Activated naive CD8-positive, alpha-beta T cell treated with anti-CD3 and anti-CD28 coated beads, Interleukin-2, amount 10 ng/mL, durations not matched to agents 7 days and 5 days (primary cell): Measurements from ENCODE around the gene RASSF8. TPM values are rescaled to one million over a fixed set of nuclear protein-coding genes. Genes with fewer than 3 reads are reported as not detected.
"Not testable (repeated sequence)": the region's sequence is repeated elsewhere in the genome, so short reads cannot be mapped to it uniquely, and the experiment has no call there.

ENCODE experiments used
- ATAC-seq: fragments of 150-1000 bp; cut with Tn5 transposase; one replicate; pipeline ENCODE4 v1.10.0; 2021; ENCODE audit warnings: low read depth, moderate library complexity
- POLR2A ChIA-PET: fragments of 350-600 bp; sonication (Branson Sonifier 250); formaldehyde crosslinking; loops from one replicate; lab custom pipeline; 2021; ENCODE audit warnings: antibody characterized with exemption; lab: Charles Lee
- DNase-seq: peaks from one replicate; pipeline ENCODE4 v3.0.0; 2021
- H3K27ac Mint-ChIP-seq: one replicate; pipeline ENCODE4 v1.8.0; 2022; ENCODE audit warnings: mild to moderate bottlenecking, mixed read lengths
- H3K27me3 Mint-ChIP-seq: one replicate; pipeline ENCODE4 v1.8.0; 2022; ENCODE audit warnings: mild to moderate bottlenecking, moderate library complexity, mixed read lengths
- H3K36me3 Mint-ChIP-seq: one replicate; pipeline ENCODE4 v1.8.0; 2021; ENCODE audit warnings: mild to moderate bottlenecking, mixed read lengths
- H3K4me1 Mint-ChIP-seq: one replicate; pipeline ENCODE4 v1.8.0; 2021; ENCODE audit warnings: mixed read lengths
- H3K4me3 Mint-ChIP-seq: one replicate; pipeline ENCODE4 v1.8.0; 2022; ENCODE audit warnings: mild to moderate bottlenecking, moderate library complexity, mixed read lengths
- H3K9me3 Mint-ChIP-seq: one replicate; pipeline ENCODE4 v1.8.0; 2021; ENCODE audit warnings: mixed read lengths
- total RNA-seq, 2 experiments: library from RNA; stranded (reverse); gene quantifications; one replicate each; pipeline ENCODE4 v1.2.3, GENCODE V29; 2021

The RASSF8 gene
- total RNA-seq, 2 experiments from 2014 or later = 0.33 to 0.91 TPM

DNA sequence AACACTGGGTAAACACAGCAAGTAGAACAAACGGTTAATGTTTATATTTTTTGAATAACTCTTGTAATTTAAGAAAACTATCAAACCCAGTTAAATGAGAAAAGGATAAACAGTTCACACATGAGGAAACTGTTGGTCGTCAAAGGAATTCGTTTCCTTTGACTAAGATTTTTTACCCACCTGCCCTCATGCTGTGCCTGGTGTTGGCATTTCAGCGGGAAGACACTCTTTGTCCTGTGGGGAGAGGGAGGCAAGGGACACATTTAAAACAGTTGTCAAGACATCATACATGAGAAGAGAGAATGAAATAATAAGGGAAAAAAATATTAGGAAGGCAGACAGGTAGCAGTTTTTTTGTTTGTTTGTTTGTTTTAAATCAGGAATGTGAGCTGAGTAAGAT lies 95.9 kb downstream of the RASSF8 start:
- H3K9me3 Mint-ChIP-seq = no peaks in the 10 kb centered on the region
- ATAC-seq (no peak), DNase-seq (no peak)
- H3K27me3 Mint-ChIP-seq = peaks cover 15% of the 10 kb centered on the region
- H3K27ac Mint-ChIP-seq = no peak overlapping the region
- POLR2A ChIA-PET = no interaction called here
- H3K4me1 Mint-ChIP-seq = no peaks in the 10 kb centered on the region
- no peaks in the 10 kb centered on the region for H3K36me3 Mint-ChIP-seq
- H3K4me3 Mint-ChIP-seq = no peak overlapping the region

DNA sequence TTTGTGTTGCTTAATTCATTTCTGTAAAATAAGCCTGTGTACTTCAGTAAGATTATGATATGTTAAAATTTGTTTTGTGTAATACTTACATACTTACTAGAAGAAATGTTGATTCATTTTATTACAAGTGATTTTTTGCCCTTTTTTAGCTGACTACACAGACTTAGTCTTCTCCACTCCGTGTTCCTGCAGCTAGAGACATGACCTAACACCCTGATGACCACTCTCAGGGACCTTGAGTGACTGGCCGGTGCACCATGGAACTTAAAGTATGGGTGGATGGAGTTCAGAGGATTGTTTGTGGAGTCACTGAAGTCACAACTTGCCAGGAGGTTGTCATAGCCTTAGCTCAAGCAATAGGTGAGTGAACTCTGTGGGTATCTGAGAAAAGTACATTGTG lies 96.6 kb downstream of the RASSF8 start:
- H3K27me3 Mint-ChIP-seq = peaks cover 13% of the 10 kb centered on the region
- no peak overlapping the region for H3K4me3 Mint-ChIP-seq
- H3K9me3 Mint-ChIP-seq = no peaks in the 10 kb centered on the region
- DNase-seq (no peak), ATAC-seq (no peak)
- no peaks in the 10 kb centered on the region for H3K4me1 Mint-ChIP-seq
- POLR2A ChIA-PET = no interaction called here
- H3K27ac Mint-ChIP-seq = no peak overlapping the region
- no peaks in the 10 kb centered on the region for H3K36me3 Mint-ChIP-seq

DNA sequence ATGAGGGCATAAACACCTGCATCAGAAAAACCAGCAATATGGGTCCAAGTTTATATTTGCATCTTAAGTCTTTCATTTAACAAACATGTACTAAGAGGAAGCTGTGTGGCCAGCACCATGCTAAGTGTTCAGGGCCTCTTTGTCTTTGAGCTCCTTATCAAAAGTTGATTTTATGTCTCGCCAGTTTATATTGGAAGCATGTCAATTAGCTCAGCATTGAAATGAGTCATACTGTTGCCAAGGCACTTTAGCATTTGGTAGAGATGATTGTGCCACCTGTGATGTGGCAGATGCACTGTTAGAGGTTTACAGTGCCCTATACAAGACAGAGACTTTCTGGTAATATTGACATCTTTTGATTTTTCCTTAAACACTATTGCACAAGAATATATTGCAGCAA lies 97.9 kb downstream of the RASSF8 start:
- ATAC-seq (no peak), DNase-seq (no peak)
- H3K9me3 Mint-ChIP-seq = no peaks in the 10 kb centered on the region
- H3K27ac Mint-ChIP-seq = no peak overlapping the region
- no peak overlapping the region for H3K4me3 Mint-ChIP-seq
- H3K36me3 Mint-ChIP-seq = no peaks in the 10 kb centered on the region
- peaks cover 15% of the 10 kb centered on the region for H3K27me3 Mint-ChIP-seq
- POLR2A ChIA-PET = no interaction called here
- no peaks in the 10 kb centered on the region for H3K4me1 Mint-ChIP-seq

DNA sequence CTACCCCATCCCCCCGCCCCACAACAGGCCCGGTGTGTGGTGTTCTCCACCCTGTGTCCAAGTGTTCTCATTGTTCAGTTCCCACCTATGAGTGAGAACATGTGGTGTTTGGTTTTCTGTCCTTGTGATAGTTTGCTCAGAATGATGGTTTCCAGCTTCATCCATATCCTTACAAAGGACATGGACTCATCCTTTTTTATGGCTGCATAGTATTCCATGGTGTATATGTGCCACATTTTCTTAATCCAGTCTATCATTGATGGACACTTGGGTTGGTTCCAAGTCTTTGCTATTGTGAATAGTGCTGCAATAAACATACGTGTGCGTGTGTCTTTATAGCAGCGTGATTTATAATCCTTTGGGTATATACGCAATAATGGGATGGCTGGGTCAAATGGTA lies 98.8 kb downstream of the RASSF8 start:
- H3K4me3 Mint-ChIP-seq, DNase-seq, ATAC-seq, H3K4me1 Mint-ChIP-seq, POLR2A ChIA-PET, H3K9me3 Mint-ChIP-seq, H3K27ac Mint-ChIP-seq, H3K36me3 Mint-ChIP-seq: not testable (repeated sequence)
- peaks cover 18% of the 10 kb centered on the region for H3K27me3 Mint-ChIP-seq

DNA sequence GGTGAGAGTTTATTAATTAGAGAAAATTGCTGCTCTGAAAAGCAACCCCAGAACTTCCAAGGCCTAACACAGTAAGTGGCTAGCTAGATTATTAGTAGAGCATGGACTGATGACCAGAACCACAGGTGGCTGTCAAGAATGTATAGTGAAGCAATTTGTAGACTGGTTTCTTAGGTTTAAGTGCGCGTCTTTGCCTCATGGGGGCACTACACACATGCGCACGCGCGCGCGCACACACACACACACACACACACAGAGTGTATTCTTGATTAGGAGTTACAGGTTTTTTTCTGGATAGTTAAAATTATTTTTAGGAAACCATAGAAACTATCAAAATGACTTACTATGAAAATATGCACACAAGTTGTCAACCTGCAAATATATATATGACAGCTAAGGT lies 99.8 kb downstream of the RASSF8 start:
- Mint-ChIP-seq H3K9me3 (no peaks in the 10 kb centered on the region), H3K4me3 (no peak overlapping the region), H3K27me3 (peaks cover 16% of the 10 kb centered on the region), H3K27ac (no peak overlapping the region), H3K36me3 (no peaks in the 10 kb centered on the region), H3K4me1 (no peaks in the 10 kb centered on the region)
- POLR2A ChIA-PET = no interaction called here
- ATAC-seq = no peak
- no peak for DNase-seq

DNA sequence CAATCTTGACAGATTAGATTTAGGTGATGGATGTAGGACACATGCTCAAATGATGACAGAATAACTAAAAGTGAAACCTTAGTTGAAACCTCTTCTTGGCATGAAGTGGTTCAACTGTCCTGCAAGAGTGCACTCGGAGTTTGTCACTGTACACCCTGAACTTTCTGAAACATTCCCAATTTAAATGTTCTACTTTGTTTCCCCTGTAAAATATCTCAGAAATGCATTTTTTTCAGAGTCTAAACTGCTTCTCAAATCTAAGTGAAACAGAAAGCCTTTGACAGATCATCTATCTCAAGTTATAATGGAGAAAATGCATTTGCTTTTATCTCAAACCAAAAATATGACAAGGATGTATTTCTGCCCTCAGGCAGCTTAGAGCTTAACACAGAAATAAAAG lies 100.3 kb downstream of the RASSF8 start:
- POLR2A ChIA-PET = no interaction called here
- no peak for ATAC-seq

DNA sequence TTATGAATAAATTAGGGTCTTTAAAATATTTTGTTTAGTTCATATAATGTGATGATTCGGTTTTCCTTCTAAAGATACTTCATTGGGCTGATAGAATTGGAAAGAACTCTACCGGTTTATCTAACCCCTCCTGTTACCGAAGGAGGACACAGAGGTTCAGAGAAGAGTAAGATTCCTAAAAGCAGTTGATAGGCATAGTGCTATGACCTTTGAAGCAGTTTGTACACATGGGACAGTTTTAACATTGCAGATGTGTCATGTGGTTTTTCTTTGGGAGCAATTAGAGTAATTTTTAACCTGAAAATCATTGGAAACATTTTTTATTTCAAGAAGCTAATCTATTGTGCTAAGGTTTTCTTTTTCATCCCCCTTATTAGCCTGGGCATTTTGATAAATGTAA lies 103.5 kb downstream of the RASSF8 start:
- no peaks in the 10 kb centered on the region for H3K36me3 Mint-ChIP-seq
- H3K4me3 Mint-ChIP-seq = no peak overlapping the region
- no peak overlapping the region for H3K27ac Mint-ChIP-seq
- POLR2A ChIA-PET = no interaction called here
- peaks cover 5% of the 10 kb centered on the region for H3K27me3 Mint-ChIP-seq
- no peaks in the 10 kb centered on the region for H3K4me1 Mint-ChIP-seq
- DNase-seq (no peak), ATAC-seq (no peak)
- no peaks in the 10 kb centered on the region for H3K9me3 Mint-ChIP-seq

More for the DNA sequence above, 100.3 kb downstream of the RASSF8 start:
- H3K9me3 Mint-ChIP-seq = no peaks in the 10 kb centered on the region
- H3K4me3 Mint-ChIP-seq = no peak overlapping the region
- H3K27me3 Mint-ChIP-seq = peaks cover 16% of the 10 kb centered on the region
- H3K27ac Mint-ChIP-seq = no peak overlapping the region
- no peak for DNase-seq
- no peaks in the 10 kb centered on the region for H3K36me3 Mint-ChIP-seq
- H3K4me1 Mint-ChIP-seq = no peaks in the 10 kb centered on the region

DNA sequence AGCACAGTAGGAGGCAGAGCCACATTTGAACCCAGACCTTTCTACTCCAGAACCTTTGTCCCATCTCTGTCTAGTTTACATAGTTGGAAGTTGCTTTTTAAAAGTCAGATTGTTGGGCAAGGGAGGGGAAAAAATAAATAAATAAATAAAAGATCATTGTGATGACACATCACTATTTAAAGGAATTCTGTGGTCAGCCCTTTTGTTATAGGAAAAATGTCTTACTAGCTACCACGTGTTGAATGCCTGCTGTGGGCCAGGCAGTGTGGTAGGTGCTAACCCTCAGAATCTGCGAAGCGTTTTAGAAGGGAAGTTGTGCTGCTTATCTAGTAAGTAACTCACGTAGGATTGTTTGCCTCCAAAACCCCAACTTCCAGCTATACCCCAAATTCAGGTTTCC lies 104.1 kb downstream of the RASSF8 start:
- Mint-ChIP-seq H3K9me3 (no peaks in the 10 kb centered on the region), H3K36me3 (no peaks in the 10 kb centered on the region), H3K27ac (no peak overlapping the region), H3K27me3 (peaks cover 5% of the 10 kb centered on the region), H3K4me1 (no peaks in the 10 kb centered on the region), H3K4me3 (no peak overlapping the region)
- POLR2A ChIA-PET = no interaction called here
- ATAC-seq = no peak
- no peak for DNase-seq

DNA sequence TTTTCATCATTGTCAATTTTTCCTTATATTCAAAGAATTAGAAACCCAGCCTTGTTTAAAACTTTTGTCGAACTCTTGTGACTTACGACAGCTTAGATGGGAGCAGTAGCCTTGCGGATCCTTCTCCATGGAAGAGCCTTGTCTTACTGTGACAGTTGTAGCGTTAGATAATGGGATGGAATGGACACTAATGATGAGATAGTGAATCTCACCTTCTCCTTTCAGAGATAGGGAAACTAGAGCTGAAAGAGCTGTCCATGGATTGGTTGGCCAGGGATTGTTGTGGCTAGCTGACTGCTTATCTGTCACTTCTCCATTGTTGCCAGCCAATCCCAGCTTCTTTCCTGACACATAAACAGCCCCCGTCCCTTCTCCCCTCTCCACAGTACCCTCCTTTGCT lies 107.0 kb downstream of the RASSF8 start:
- H3K36me3 Mint-ChIP-seq = no peaks in the 10 kb centered on the region
- H3K27me3 Mint-ChIP-seq = peaks cover 10% of the 10 kb centered on the region
- H3K4me1 Mint-ChIP-seq = no peaks in the 10 kb centered on the region
- H3K27ac Mint-ChIP-seq = no peak overlapping the region
- POLR2A ChIA-PET = no interaction called here
- no peak overlapping the region for H3K4me3 Mint-ChIP-seq
- DNase-seq (no peak), ATAC-seq (no peak)
- H3K9me3 Mint-ChIP-seq = no peaks in the 10 kb centered on the region

DNA sequence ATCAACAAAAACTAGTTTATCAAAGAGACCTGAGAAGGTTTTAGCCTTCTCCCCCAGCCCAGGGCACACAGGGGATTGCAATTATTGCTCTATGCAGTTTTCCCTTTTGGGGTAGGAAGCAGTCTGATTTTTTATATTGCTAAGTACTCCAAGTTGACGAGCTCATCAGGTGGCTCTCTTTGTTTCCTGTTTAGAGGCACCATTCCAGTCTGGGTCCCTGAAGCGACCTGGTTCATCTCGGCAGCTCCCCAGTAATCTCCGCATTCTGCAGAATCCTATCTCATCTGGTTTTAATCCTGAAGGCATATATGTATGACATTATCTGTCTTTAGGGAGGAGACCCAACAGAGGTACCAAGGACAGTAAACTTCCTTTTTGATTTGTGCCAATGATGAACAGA lies 110.0 kb downstream of the RASSF8 start:
- no peak overlapping the region for H3K27ac Mint-ChIP-seq
- H3K36me3 Mint-ChIP-seq = no peaks in the 10 kb centered on the region
- no peaks in the 10 kb centered on the region for H3K9me3 Mint-ChIP-seq
- POLR2A ChIA-PET = no interaction called here
- H3K4me3 Mint-ChIP-seq = no peak overlapping the region
- ATAC-seq = no peak
- DNase-seq = no peak
- H3K27me3 Mint-ChIP-seq = peaks cover 8% of the 10 kb centered on the region
- no peaks in the 10 kb centered on the region for H3K4me1 Mint-ChIP-seq

DNA sequence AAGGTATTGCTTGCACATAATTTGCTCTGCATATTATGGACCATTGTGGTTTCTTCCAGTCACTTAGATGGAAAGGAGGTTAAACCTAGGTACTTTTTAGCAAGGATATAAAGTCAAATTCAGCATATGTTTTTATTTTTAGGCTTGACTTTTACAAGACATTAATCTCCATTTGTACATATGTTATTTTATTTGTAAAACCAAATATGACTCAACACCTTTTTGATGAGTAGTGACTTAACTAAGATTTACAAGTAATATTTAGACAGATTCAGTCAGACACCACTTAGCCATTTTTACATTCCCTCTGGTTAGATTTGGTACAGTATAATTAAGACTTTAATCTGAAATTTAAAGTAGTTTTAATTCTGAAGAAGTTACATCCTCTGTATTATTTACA lies 111.3 kb downstream of the RASSF8 start:
- no peak for ATAC-seq
- Mint-ChIP-seq H3K4me1 (no peaks in the 10 kb centered on the region), H3K4me3 (no peak overlapping the region), H3K27ac (no peak overlapping the region), H3K9me3 (no peaks in the 10 kb centered on the region), H3K27me3 (peaks cover 8% of the 10 kb centered on the region), H3K36me3 (no peaks in the 10 kb centered on the region)
- POLR2A ChIA-PET = no interaction called here
- DNase-seq = no peak

DNA sequence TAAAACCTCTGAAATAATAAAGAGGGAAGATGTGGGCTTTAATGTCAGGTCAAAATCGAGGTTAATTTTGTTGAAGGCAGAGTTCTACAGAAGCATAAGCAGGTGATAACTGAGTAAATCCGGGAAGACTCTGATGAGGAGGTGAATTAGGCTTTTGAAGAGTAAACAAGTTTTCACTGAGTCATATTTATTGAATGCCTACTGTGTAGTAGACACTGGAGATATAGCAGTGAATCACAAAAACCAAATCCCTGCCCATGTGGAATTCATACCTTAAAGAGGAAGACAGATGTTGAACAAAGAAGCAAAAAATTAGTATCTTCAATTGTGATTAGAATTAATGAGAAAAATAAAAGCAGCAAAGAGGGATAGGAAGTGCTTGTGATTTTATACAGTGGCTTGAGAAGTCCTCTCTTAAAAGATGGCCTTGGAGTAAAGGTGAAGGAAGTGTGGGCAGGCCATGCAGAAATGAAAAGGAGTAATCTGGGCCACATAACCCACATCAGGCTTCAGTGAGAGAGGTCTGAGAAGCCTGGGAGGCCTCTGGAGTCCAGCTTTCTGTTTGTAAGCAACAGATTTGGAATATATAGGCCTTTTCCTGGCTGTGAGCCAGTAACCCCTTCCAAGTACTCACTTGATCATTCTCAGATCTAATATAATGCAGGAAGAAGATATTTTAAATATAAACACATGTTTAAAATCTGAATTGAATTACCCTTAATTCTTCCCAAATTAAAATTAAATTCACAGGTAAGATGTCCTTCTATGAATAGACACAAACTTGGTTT lies 119.6 kb downstream of the RASSF8 start:
- Mint-ChIP-seq H3K27me3 (peaks cover 3% of the 10 kb centered on the region), H3K36me3 (no peaks in the 10 kb centered on the region), H3K4me3 (no peak overlapping the region), H3K27ac (no peak overlapping the region), H3K4me1 (no peaks in the 10 kb centered on the region), H3K9me3 (peaks cover 7% of the 10 kb centered on the region)
- ATAC-seq (no peak), DNase-seq (no peak)
- POLR2A ChIA-PET = no interaction called here

DNA sequence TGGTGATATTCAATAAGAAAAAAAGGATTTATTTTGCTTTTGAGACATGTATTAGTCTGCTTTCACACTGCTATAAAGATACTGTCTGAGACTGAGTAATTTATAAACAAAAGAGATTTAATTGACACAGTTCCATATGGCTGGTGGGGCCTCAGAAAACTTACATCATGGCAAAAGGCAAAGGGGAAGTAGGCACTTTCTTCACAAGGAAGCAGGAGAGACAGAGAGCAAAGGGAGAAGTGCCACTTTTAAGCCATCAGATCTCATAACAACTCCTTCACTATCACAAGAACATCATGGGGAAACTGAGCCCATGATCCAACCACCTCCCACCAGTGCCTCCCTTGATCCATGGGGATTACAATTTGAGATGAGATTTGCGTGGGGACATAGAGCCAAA lies 122.4 kb downstream of the RASSF8 start:
- no peaks in the 10 kb centered on the region for H3K36me3 Mint-ChIP-seq
- DNase-seq (no peak), ATAC-seq (no peak)
- no peaks in the 10 kb centered on the region for H3K4me1 Mint-ChIP-seq
- no peak overlapping the region for H3K4me3 Mint-ChIP-seq
- peaks cover 3% of the 10 kb centered on the region for H3K27me3 Mint-ChIP-seq
- H3K27ac Mint-ChIP-seq = no peak overlapping the region
- POLR2A ChIA-PET = no interaction called here
- peaks cover 10% of the 10 kb centered on the region for H3K9me3 Mint-ChIP-seq

DNA sequence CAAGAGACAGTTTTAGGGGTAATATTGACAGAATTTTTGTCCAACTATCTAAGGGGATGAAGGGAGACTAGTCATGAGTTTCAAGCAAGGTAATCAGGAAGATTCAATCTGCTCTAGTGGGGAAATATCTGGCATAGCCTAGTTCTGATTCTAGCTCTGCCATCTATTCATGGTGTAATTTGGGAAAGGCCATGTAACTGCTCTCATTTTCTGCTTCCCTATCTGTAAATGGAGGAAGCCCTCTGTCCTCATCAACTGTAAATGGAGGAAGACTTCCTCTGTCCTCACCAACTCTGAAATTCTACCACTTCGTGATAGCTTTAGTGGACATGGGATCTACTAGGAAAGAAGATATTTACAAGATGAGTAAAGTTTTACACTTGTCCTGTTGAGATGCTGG lies 128.5 kb downstream of the RASSF8 start:
- ATAC-seq (no peak), DNase-seq (no peak)
- peaks cover 7% of the 10 kb centered on the region for H3K9me3 Mint-ChIP-seq
- H3K4me3 Mint-ChIP-seq = no peak overlapping the region
- POLR2A ChIA-PET = no interaction called here
- H3K27ac Mint-ChIP-seq = no peak overlapping the region
- H3K4me1 Mint-ChIP-seq = no peaks in the 10 kb centered on the region
- no peaks in the 10 kb centered on the region for H3K36me3 Mint-ChIP-seq
- H3K27me3 Mint-ChIP-seq = no peaks in the 10 kb centered on the region
